ENCODE measurements around the gene TTC5.
A peak's percentile ranks its signal among the peaks of the same experiment; 100 is the strongest.

DNA sequence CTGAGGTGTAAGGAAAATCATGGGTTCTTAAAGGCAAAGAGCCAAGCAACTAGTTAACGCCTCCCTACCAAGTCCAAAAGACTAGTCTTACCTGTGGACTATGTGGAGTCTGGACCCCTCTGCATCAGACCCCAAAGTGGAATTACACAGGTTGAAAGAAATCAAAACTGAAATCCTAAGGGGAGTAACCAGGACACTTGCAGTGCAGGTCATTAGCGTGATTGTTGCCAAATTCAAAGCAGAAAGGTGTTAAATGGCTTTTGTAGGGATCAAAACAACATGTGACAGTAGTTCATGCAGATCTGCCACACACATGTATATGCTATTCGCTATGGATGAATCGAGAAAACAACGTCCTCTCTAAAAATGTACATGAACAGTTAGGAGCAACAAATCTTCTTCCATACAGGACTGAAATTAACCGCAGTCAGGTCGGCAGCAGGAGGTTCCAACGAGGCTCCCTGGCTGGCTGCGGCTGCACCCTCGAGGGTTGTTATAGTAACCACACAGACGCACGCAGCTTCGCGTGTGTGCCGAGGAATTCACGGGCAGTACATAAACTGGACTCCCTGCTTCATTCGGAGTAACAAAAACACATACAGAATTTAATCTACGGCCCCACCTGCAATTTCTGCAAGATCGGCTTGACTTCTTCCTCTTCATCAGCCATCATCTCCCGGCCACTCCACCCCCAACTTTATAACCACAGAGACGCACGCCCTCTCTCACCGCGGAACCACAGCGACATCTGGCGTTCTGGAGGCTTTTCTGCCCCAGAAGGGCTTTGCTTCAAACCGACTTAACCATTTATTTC is at the start of gene TTC5:
- TF ChIP-seq, protein P1, sequence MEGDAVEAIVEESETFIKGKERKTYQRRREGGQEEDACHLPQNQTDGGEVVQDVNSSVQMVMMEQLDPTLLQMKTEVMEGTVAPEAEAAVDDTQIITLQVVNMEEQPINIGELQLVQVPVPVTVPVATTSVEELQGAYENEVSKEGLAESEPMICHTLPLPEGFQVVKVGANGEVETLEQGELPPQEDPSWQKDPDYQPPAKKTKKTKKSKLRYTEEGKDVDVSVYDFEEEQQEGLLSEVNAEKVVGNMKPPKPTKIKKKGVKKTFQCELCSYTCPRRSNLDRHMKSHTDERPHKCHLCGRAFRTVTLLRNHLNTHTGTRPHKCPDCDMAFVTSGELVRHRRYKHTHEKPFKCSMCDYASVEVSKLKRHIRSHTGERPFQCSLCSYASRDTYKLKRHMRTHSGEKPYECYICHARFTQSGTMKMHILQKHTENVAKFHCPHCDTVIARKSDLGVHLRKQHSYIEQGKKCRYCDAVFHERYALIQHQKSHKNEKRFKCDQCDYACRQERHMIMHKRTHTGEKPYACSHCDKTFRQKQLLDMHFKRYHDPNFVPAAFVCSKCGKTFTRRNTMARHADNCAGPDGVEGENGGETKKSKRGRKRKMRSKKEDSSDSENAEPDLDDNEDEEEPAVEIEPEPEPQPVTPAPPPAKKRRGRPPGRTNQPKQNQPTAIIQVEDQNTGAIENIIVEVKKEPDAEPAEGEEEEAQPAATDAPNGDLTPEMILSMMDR (conservative IDR thresholded peaks at IDR 0.05 in 1 of 2, IDR thresholded peaks at IDR 0.05 in 1 of 2; ENCODE audit: low read depth in 1 of 2, low read length in 2 of 2) = peak; percentile 92 to 98
- no peak for TF ChIP-seq EZH2 (IDR thresholded peaks at IDR 0.05; ENCODE audit: low read length, missing control alignments)
